Ammon's horn (tissue), 1 donor: ENCODE results near the gene ALG14.

Source experiments
- DNase-seq: peaks from one replicate; pipeline ENCODE4 v3.0.0-alpha.2; 2016; ENCODE audit warnings: low spot score

The ALG14 gene

DNA sequence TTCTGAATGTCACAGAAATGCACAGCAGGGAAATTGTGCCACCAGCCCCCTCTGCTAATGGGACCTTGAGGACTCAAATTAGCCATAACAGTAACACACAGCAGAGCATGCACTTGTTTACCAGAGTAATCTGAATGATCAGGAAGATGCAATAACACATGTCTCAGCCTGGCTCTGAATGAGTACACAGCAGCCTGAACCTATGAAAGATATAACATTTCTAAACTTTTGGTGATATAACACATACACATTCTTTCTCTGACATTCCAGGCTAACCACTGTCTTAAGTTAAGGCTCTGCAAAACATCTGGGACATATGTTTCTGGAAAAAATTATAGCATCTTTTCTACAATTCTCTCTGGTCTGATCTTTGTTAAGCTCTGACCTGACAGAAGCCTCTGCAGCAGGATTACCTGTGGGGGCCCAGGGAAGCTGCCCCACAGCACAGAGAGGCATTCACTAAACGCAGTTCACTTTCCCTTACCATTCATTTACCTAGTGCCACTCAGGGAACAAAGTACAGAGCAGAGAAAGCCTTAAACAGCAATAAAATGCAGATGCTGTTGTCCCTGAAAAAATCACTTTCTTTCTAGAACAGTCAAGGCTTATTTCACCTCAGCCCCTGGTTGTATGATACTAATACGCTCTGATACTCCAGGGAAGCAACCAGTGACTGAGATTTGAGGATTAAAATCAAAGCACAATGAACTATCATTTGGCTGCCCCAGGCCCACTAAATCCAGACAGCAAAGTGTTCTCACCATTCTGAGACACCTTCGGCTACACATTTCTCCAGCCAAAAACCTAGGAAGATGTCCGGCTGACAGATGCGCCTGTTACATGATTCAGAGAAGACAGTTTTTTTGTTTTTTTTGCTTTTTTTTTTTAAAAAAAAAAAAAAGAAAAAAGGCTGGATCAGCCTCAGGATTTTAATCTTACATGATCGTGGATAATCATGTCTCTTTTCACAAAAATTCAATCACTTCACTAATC lies 91.9 kb downstream of the ALG14 start:
- no peak for DNase-seq

DNA sequence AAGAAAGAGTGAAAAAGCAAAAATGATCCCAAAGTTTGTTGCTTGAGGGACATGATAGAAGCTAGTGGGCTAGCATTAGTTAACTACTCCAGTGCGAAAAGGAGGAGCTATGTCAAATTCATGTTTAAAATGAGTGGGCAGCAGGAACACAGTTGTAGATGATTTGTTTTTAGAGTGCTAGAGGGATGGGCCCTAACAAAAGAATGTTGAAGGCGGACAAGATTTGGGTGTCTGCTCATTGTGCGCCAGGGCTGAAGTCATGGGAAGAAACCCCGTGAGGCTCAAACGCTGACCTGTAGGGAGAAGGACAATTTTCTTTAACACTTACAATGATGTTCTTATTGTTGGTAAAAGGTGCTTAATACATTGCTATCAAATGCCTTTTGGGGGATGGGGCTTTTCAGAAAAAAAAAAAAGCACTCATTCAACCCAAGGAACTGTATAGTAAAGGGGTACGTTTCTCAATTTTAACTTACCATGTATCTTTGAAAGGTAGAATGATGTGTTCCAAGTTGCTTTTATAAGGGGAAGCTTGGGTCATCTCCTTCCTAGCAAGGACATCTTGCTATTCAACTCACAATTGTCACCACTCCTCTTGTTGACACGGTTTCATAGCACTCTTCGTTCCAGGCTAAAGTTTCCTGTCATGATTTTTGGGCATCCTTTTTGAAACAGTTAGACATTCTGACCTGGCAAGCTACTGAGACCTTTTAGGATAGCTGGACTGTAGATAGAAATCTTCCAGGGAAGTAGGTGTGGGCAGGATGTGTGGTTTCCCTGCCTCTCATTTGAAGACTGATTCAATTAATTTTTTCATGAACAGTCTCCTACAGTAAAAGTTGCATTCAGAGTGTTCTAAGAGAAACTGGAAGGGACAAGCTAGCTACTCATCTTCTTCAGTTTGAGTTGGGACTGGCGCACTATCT lies 92.8 kb downstream of the ALG14 start:
- no peak for DNase-seq

DNA sequence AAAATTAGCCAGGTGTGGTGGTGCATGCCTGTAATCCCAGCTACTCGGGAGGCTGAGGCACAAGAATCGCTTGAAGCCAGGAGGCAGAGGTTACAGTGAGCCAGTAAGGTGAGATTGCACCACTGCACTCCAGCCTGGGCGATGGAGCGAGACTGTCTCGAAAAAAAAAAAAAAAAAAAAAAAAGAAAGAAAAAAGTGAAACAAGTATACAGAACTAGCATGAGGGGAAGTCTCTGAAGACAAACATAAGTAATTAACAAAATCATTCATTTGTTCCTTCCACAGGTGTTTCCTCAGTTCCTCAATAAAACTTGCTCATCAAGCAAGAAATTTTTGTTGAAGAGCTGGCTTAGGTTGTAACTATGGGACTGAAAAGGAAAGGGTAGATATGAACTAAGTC lies 93.6 kb downstream of the ALG14 start:
- DNase-seq, result no peak

DNA sequence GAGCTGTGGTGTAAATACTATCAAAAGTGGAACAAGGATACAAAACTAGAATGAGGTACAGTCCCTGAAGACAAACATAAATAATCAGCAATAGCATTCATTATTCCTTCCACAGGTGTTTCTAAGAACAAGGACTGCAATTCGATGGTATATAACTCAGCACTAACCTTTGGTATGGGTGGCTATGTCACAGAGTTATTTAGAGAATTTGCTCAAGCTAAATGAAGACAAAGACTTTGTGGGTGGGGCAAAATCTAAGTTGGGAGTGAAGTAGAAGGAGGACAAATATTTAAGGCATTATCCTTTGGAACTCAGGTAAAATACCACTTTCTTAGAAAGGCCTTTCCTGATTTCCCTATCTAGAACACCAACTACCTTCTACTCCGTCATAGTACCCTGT lies 94.3 kb downstream of the ALG14 start:
- no peak for DNase-seq

DNA sequence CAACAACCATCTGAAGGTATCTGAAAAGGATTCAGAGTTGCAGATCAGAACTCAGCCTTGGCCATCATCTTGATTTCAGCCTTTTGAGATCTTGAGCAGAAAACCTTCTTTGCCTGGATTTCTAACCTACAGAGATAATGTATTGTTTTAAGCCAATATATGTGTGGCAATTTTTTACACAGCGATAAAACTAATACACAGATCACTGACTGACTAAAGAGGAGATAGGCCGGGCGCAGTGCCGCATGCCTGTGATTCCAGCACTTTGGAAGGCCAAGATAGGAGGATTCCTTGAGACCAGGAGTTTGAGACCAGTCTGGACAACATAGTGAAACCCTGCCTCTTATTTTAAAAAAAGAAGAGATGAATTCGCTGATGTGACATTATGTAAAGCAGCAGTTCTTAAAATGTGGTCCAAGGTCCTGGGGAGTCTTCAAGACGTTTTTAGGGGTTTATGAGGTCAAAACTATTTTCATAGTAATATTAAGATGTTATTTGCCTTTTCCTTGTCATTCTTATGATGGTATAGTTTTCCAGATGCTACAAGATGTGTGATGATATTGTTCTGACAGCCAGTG lies 95.7 kb downstream of the ALG14 start:
- DNase-seq, result no peak

DNA sequence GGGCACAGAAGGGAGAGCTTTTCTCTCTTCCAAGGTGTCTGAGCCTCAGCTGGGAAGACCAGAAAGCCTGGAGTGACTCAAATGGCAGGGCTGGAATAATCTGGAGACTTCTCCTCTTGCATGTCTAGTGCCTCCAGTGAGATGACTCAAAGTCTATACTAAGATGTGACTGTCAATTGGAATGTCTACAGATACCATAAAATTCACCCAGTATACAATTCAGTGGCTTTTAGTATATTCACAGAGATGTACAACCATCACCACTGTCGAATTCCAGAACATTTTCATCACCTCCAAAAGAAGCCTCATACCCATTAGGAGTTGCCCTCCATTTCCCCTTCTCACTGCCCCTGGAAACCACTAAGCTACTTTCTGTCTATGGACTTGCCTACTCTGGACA lies 97.9 kb downstream of the ALG14 start:
- no peak for DNase-seq

DNA sequence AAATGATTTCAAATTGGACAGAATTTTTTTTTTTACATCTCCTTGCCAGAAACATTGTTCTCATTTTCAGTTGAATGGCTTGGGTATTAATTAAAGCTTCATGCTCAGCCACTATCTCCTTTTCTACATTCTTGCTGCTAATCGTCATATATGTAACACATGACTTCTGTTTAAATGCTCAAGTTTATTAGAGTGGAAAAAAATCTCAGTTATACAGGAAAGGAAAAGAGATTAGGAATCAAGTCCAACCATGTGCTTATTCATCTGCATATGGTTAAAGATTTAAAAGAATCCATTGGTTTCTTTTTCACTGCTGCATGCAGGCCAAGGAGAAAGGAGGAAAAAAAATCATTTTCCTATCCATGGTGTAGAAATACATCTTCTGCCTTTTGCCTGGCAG lies 98.5 kb downstream of the ALG14 start:
- DNase-seq, result no peak

DNA sequence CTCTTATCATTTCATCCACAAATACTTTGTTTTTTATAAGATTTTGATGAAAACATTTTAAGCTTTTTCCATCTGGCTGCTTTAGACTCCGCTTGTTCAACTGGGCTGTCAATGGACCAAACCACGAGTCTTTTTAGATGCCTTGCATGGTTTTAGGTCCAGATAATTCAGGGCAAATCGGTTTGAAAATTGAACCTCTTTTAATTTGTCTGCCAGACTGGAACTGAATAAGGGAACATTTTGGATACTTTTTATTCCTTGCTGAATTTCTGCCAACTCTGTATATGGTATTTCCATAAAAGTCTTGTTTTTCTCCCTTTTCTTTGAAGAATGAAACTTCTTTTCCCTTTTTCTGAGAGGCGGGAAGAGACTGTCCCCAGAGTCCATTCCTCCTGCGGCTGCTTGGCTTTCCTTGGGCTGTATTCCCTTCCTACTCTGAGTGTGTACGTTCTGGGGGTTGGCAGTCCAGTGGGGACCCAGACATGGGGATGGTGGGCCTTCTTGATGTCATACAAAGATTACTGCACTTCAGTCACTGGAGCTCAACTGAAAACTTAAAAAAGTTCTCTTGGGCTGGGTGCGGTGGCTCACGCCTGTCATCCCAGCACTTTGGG lies 99.3 kb downstream of the ALG14 start:
- DNase-seq, result no peak

DNA sequence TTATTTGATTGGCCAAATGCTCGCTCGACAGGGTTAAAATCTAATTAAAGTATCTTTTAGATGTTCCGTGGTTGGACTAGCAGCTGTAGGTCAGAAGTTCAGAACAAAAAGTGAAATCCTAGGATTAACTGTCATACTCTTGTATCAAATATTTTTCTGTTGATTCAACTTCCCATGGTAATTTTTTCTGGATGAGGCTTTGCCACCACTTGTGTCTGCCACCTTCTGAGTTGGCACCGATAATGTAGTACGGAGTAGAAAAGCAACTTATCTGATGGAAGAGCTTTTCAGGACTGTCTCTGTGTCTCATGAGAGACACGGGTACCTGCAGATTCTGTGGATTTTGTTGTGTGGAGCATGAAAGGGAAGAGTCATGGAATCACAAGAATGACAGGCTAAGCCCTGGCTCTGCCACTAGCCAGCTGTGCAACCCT lies 101.2 kb downstream of the ALG14 start:
- no peak for DNase-seq

DNA sequence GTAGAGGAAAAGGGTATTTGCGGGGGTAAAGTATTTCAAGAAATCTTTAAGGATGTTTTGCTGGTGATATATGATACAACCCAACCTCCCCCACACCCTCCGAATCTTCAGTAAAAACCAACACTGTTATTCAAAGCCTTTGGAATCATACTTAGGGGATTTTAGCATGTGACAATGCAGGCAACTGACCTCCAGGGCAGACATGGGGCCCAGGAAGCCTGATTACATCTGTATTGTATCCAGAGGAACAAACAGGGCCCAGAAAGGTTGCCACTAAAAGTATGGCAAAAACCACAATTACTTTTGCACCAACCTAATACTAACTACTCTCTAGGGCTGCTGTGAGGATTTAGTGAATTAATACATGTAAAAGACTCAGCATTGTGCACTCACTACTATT lies 102.0 kb downstream of the ALG14 start:
- DNase-seq, result no peak

DNA sequence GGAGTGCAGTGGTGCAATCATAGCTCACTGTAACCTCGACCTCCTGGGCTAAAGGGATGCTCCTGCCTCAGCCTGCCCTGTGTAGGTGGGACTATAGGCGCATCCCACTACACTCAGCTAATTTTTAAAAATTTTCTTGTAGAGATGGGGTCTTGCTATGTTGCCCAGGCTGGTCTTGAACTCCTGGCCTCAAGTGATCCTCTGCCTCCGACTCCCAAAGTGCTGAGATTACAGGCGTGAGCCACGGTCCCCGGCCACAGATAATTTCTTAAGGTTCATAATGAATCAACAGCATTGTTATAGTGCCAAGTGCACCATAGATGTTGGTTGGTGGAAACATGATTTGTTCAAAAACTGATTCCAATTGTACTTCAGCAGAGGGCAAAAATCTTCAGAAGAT lies 103.6 kb downstream of the ALG14 start:
- no peak for DNase-seq

DNA sequence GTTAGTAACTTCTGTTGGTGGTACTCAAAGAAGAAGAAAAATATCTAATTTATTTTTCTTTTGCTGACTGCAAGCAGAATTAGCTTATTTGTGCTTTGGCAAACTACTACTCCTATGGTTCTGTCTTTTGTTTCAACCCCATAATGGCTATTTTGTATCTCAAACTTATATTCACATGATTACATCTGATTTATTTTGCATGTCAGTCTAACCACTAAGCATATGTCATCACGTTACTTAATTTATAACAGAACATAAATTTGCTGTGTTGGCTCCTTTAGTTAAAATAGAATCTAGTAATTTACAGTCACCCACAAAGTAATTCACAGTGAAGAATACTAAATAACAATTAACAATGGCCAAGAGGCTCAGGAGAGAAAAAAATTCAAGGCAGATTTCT lies 106.7 kb downstream of the ALG14 start:
- no peak for DNase-seq

DNA sequence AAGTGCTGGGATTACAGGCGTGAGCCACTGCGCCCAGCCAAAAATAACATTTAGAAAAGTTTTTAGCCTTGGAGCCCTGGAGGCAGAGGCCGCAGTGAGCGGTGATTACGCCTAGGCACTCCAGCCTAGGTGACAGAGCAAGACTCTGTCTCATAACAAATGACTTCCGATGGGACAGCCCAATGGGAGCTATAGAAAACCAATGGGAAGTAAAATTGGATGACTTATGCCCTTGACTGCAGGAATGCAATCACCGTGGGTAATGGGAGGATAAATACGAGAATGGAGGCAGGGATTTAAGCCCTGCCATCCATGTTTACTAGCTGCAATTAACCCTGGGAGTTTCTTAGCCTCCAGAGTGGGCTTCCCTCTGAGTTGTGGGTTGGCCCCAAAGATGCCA lies 108.9 kb downstream of the ALG14 start:
- DNase-seq, result no peak

DNA sequence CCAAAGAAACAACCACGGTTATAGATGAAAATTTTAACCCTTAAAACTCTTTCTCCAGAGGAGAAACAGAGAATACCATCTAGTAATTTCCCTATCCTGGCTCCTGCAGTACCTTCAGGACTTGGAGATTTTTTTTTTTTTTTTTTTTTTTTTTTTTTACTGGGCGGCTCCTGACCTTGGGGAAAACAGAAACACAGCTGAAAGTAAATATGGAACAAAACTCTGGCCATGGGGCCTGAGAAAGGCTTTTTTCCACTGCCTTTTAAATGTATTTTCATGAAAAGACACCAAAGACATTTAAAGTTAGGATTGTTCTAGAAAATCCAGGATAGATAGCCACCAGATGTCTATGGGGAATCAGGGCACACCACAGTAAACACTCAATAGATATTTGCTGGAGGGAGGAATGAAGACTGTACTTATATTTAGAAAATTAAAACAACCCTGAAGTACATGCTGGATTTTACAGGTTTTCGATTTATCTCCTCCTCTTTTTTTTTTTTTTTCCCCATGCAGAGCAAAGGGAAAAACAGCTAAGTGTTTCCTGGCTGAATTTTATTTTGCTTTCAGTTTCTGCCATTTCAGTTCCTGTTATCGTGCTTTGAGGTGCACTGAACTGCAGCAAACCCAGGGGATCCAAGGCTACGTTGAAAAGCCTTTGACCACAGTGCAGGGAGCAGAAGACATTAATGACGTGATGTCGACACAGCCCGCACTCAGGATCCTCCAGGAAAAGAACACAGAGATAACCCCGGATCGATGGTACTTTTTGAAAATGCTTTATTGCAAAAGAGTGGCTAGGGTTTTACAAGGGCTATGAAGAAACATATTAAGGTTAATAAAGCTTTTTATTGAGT lies 110.1 kb downstream of the ALG14 start:
- DNase-seq, result peak; percentile 43

DNA sequence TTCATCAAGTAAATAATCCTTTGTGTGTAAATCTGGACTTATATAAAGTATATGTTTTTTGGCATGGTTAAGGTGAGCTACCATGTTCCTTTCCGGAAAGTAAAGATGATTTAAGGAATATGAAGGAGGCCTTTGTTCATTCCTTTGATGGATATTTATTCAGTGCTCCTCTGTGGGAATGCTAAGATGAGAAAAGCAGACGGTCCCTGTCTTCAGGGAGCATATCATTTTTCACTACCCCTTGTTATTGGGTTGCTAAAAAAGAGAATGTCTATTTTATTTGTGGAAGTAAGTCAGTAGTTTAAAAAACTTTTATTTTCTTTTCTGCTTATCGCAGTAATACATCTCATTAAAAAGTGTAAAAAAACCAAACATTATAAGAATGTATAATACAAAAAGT lies 110.8 kb downstream of the ALG14 start:
- no peak for DNase-seq

DNA sequence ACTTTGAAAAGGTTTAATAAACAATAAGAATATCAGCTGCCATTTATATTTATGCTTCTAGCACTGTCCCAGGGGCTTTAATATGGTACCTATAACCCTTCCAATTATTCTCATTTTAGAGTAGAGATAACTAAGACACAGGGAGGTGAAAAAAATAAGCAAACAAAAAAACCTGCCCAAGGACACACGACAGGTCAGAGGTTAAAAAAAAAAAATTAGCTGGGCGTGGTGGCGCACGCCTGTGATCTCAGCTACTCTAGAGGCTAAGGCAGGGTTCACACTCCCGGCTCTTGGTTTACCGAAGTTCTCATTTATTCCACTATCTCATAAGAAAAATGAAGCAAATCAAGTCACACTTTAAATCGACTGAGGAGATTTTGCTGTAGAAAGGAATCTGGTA lies 111.2 kb downstream of the ALG14 start:
- DNase-seq, result no peak

DNA sequence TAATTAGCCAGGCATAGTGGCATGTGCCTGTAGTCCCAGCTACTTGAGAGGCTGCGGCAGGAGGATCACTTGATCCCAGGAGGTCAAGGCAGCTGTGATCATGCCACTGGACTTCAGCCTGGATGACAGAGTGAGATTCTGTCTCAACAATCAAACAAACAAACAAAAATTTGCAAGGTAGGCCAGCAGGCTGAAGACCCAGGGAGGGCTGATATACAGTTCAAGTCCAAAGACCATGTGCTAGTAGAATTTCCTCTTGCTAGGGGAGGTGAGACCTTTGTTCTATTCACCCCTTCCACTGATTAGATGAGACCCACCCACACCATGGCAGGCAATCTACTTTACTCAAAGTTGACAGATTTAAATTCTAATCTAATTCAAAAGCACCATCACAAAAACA lies 114.7 kb downstream of the ALG14 start:
- no peak for DNase-seq

DNA sequence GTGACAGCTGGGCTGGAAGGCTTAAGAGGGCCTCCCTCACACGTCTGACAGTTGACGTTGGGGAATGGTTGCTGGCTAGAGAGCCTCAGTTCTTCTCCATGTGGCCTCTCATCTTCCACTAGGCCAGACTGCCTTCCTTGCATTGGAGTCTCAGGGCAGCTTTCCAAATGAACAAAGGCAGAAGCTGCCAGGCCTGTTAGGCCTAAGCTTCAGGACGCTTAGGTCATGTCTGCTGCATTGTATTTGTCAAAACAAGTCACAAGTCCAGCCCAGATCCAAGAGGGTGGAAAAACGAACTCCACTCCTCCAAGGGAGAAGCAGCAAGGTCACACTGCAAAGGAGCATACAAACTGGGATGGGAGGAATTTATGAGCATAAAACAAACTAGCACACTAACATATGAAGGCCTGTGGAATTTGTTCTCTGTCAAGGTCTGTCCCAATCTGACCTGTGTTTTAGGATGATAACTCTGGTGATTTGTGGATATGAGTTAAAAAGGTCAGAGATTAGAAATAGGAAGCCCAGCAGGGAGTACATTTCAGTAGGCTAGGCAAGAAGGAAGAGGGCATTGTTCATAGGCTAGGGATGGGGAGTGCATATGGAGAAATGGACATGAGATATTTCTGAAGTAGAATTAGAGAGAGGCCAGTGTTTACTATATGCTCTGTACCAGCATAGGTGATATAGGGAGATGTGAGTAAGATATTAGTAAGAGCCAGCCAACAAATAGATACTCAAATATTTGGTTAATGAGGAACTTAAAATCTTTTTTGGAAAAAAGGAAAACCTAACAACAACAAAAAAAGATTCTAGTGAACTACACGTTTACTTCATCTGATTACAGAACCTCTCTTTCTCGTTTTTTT lies 116.8 kb downstream of the ALG14 start:
- DNase-seq, result no peak

DNA sequence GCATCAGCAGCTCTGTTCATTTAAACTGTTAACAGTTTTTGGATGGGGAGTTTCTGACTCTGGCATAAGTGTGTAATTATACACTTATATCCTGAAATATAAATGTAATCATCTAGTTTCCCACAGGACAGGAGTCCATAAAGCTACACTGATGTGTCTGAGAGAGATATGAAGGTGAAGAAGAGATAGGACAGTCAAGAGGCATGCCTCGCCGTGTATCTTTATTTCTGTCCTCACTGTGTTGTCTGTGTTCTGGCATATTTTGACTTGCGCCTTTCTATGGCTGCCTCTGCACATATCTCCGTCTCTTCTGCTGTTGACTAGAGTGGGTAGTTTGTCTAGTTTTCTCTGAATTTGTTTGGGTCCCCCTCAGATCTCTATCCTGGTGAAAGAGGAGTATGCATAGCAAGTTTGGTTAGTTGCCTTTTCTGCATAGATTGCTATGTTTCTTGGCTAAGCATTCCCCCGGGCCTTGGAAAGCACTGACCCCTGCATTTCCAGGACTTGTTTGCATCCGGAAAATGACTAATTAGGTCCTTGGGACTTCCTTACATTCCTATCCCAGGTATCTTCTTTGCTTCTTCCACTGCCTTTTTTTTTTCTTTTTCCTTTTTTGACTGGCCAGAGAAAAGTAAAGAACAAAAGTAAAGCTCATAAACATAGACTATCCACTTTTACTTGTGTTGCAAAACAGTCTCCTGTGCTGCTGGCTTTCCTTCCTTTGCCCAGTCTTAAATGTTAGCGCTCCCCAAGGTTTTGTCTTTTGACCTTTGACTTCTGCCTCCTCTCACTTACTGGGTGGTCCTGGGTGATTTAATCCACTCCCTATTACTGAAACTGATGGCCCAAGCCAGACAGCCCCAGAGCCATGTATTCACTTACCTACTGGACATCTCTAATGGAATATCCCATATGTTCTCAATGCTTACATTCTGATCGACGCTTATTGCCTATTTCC lies 118.2 kb downstream of the ALG14 start:
- DNase-seq, result no peak
